Neural progenitor cell (in vitro differentiated cells): ENCODE measurements around the gene PTPRN2.

ENCODE experiments used
- EZH2 ChIP-seq: fragments of 200-600 bp; sonication (generic); IDR thresholded peaks from 2 replicates; pipeline ENCODE4 v1.6.1; 2017; ENCODE audit warnings: antibody characterized with exemption, mild to moderate bottlenecking, moderate library complexity
- TF ChIP-seq, protein P1 (sequence below): fragments of 200-600 bp; sonication (generic); IDR thresholded peaks from 2 replicates; pipeline ENCODE4 v1.5.1; 2017; ENCODE audit warnings: antibody characterized with exemption, mild to moderate bottlenecking

DNA sequence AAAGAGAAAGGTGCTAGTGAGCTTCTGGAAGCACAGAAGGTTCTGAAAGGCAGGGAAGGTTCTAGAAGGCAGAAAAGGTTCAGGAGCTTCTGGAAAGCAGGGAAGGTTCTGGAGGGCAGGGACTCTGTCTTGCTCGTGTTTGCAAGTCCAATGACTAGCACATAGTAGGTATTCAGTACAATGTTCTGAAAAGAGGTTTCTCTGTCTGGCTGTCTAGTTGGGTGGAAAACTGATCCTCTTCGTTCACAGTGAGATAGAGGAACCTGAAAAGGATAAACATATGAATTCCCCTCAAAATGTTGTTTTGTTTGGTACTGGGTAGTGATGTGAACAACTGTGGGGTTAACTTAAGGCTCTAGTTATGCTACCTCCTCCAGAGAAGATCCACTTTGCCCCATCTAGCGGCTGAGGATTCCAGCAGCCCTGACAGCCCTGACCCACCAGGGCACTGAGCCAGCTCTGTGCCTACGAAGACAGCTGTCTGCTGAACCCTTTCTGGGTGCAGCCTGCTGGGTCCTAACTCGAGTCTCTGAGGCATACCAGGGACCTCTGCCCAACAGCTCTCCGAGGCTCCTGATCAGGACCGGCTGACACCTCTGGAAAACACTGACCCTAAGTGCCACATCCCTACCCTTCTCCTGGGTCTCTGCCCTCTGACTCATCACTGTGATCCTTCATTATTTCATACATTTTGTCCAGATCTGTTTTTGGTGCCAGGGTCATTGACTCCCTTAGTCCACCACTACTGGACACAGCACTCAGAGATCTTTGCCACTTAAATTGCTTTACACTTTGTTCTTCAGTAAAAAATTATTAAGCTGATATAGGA is 15.4 kb downstream of the PTPRN2 start:
- TF ChIP-seq, protein P1, sequence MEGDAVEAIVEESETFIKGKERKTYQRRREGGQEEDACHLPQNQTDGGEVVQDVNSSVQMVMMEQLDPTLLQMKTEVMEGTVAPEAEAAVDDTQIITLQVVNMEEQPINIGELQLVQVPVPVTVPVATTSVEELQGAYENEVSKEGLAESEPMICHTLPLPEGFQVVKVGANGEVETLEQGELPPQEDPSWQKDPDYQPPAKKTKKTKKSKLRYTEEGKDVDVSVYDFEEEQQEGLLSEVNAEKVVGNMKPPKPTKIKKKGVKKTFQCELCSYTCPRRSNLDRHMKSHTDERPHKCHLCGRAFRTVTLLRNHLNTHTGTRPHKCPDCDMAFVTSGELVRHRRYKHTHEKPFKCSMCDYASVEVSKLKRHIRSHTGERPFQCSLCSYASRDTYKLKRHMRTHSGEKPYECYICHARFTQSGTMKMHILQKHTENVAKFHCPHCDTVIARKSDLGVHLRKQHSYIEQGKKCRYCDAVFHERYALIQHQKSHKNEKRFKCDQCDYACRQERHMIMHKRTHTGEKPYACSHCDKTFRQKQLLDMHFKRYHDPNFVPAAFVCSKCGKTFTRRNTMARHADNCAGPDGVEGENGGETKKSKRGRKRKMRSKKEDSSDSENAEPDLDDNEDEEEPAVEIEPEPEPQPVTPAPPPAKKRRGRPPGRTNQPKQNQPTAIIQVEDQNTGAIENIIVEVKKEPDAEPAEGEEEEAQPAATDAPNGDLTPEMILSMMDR = peak; percentile 34
- TF ChIP-seq EZH2 = no peak
